Measurements from ENCODE around the gene AADACL2. TPM values are rescaled to one million over a fixed set of nuclear protein-coding genes. Genes with fewer than 3 reads are reported as not detected.

AADACL2 gene
- total RNA-seq, 1 donor from 2014 or later = 11.7 TPM

- no peaks in the 10 kb centered on the region for H3K36me3 Mint-ChIP-seq
- H3K27ac Mint-ChIP-seq = no peak overlapping the region
- TF ChIP-seq CTCF (conservative IDR thresholded peaks at IDR 0.05) = no peak
- H3K9me3 Mint-ChIP-seq = peaks cover 8% of the 10 kb centered on the region
- no peaks in the 10 kb centered on the region for H3K27me3 Mint-ChIP-seq
- DNase-seq (ENCODE audit: extremely low spot score, unreplicated experiment) = no peak
- peaks cover 9% of the 10 kb centered on the region for H3K4me1 Mint-ChIP-seq (ENCODE audit: unreplicated experiment)
- H3K4me3 Mint-ChIP-seq = no peak overlapping the region
These were observed 10.9 kb upstream of the AADACL2 start for GRCh38 chr3:151722856-151723255.

- Mint-ChIP-seq H3K27ac (no peak overlapping the region), H3K36me3 (no peaks in the 10 kb centered on the region), H3K4me1 (ENCODE audit: unreplicated experiment) (peaks cover 9% of the 10 kb centered on the region), H3K4me3 (no peak overlapping the region), H3K9me3 (peaks cover 8% of the 10 kb centered on the region), H3K27me3 (no peaks in the 10 kb centered on the region)
- no peak for TF ChIP-seq CTCF (conservative IDR thresholded peaks at IDR 0.05)
- no peak for DNase-seq (ENCODE audit: extremely low spot score, unreplicated experiment)
These were observed 8.9 kb upstream of the AADACL2 start for GRCh38 chr3:151724576-151725562.

GRCh38 chr3:151726016-151726415 lies 7.7 kb upstream of the AADACL2 start:
- TF ChIP-seq CTCF (conservative IDR thresholded peaks at IDR 0.05) = no peak
- Mint-ChIP-seq H3K27ac (no peak overlapping the region), H3K27me3 (no peaks in the 10 kb centered on the region), H3K4me3 (no peak overlapping the region), H3K4me1 (ENCODE audit: unreplicated experiment) (peaks cover 9% of the 10 kb centered on the region), H3K9me3 (peaks cover 8% of the 10 kb centered on the region), H3K36me3 (no peaks in the 10 kb centered on the region)
- DNase-seq (ENCODE audit: extremely low spot score, unreplicated experiment) = no peak

GRCh38 chr3:151732861-151733260 lies 866 bp upstream of the AADACL2 start:
- Mint-ChIP-seq H3K4me3 (peak overlapping the region; percentile 86), H3K9me3 (no peaks in the 10 kb centered on the region), H3K36me3 (no peaks in the 10 kb centered on the region), H3K4me1 (ENCODE audit: unreplicated experiment) (no peaks in the 10 kb centered on the region), H3K27me3 (no peaks in the 10 kb centered on the region), H3K27ac (peak overlapping the region; percentile 97)
- no peak for TF ChIP-seq CTCF (conservative IDR thresholded peaks at IDR 0.05)
- no peak for DNase-seq (ENCODE audit: extremely low spot score, unreplicated experiment)

- H3K4me3 Mint-ChIP-seq = no peak overlapping the region
- TF ChIP-seq CTCF (conservative IDR thresholded peaks at IDR 0.05) = no peak
- H3K27me3 Mint-ChIP-seq = no peaks in the 10 kb centered on the region
- no peak overlapping the region for H3K27ac Mint-ChIP-seq
- no peaks in the 10 kb centered on the region for H3K4me1 Mint-ChIP-seq (ENCODE audit: unreplicated experiment)
- peaks cover 5% of the 10 kb centered on the region for H3K9me3 Mint-ChIP-seq
- H3K36me3 Mint-ChIP-seq = no peaks in the 10 kb centered on the region
- DNase-seq (ENCODE audit: extremely low spot score, unreplicated experiment) = no peak
These were observed 6.9 kb downstream of the AADACL2 start for GRCh38 chr3:151740581-151740980.

All from type B pancreatic cell (in vitro differentiated cells).